GM12865 (cell line): Measurements from ENCODE around the gene EHD3.

Experiments
- DNase-seq: peaks from one replicate; pipeline ENCODE4 v3.0.0; 2010; ENCODE audit warnings: low read depth
- H3K4me3 ChIP-seq: 2 replicates; pipeline ENCODE4 v1.5.1; 2011; ENCODE audit warnings: mild to moderate bottlenecking, low read depth, low read length, control low read depth
- TF ChIP-seq, protein P1 (sequence below): IDR thresholded peaks from 2 replicates; pipeline ENCODE4 v1.5.1; 2011; ENCODE audit warnings: low read length, control low read depth, low read depth, inconsistent platforms; ENCODE audit not compliant: insufficient read depth; ENCODE audit errors: missing control alignments

Gene EHD3

GRCh38 chr2:31318361-31319336 is 84.7 kb downstream of the EHD3 start:
- TF ChIP-seq, protein P1, sequence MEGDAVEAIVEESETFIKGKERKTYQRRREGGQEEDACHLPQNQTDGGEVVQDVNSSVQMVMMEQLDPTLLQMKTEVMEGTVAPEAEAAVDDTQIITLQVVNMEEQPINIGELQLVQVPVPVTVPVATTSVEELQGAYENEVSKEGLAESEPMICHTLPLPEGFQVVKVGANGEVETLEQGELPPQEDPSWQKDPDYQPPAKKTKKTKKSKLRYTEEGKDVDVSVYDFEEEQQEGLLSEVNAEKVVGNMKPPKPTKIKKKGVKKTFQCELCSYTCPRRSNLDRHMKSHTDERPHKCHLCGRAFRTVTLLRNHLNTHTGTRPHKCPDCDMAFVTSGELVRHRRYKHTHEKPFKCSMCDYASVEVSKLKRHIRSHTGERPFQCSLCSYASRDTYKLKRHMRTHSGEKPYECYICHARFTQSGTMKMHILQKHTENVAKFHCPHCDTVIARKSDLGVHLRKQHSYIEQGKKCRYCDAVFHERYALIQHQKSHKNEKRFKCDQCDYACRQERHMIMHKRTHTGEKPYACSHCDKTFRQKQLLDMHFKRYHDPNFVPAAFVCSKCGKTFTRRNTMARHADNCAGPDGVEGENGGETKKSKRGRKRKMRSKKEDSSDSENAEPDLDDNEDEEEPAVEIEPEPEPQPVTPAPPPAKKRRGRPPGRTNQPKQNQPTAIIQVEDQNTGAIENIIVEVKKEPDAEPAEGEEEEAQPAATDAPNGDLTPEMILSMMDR, result no peak
- DNase-seq, result peak; percentile 45
- H3K4me3 ChIP-seq, result no peak overlapping the region
